HepG2 (cell line): ENCODE measurements around the gene ADSS1. TPM values are rescaled to one million over a fixed set of nuclear protein-coding genes. Genes with fewer than 3 reads are reported as not detected.

Source experiments
- ATAC-seq: fragments of 200-7000 bp; cut with Tn5 transposase; 3 replicates; pipeline ENCODE4 v1.9.1; 2020; ENCODE audit warnings: mild to moderate bottlenecking, moderate library complexity
- BruUV-seq: library from RNA; stranded (reverse); fragments of 400-500 nt; replicated peaks from 2 replicates; lab custom pipeline; 2021; lab: Mats Ljungman, UMichigan
- CTCF ChIA-PET: fragments of 300-600 bp; formaldehyde crosslinking; extraction: SDS; loops from one replicate; lab custom pipeline; 2021; ENCODE audit warnings: low total read pairs, inconsistent platforms, low intra/inter-chr PET ratio; lab: Yijun Ruan, JAX
- POLR2A ChIA-PET: fragments of 350-600 bp; sonication (Branson Sonifier 250); formaldehyde crosslinking; loops from one replicate; lab custom pipeline; 2020; ENCODE audit warnings: antibody characterized with exemption, inconsistent platforms; lab: Yijun Ruan, JAX
- DNase-seq: peaks from one replicate; pipeline ENCODE4 v3.0.0-alpha.2; 2015; ENCODE audit warnings: low spot score
- FAIRE-seq: peaks from 3 replicates; lab custom pipeline; 2011; peaks lifted over from hg19 to GRCh38; lab: Jason Lieb, UNC
- H2AFZ ChIP-seq: one replicate; pipeline ENCODE4 v1.6.1; 2011; ENCODE audit warnings: low read length, inconsistent platforms
- H3K27ac ChIP-seq: fragments of 300-600 bp; 3 replicates; pipeline ENCODE4 v1.8.0; 2011; ENCODE audit warnings: mixed run types, mild to moderate bottlenecking, mixed read lengths, low read length, inconsistent platforms; ENCODE audit not compliant: insufficient read depth; ENCODE audit errors: extremely low read length
- H3K27me3 ChIP-seq, 2 experiments: fragments of 200-600 bp in 1 of 2; 2 replicates in 1 of 2; 3 replicates in 1 of 2; pipeline versions ENCODE4 v1.6.0 to v1.8.0; 2011; ENCODE audit warnings: low read length in 2 of 2, mild to moderate bottlenecking in 2 of 2, moderate library complexity in 2 of 2, inconsistent platforms in 1 of 2; ENCODE audit not compliant: insufficient read depth in 2 of 2, control insufficient read depth in 1 of 2
- H3K36me3 ChIP-seq, 2 experiments: fragments of 200-600 bp in 1 of 2; replicated peaks in 1 of 2; 2 replicates in 1 of 2; 3 replicates in 1 of 2; pipeline versions ENCODE4 v1.5.1 to v1.8.0; 2011; ENCODE audit warnings: low read length in 2 of 2, inconsistent platforms in 1 of 2; ENCODE audit not compliant: insufficient read depth in 2 of 2, control insufficient read depth in 1 of 2
- H3K4me1 ChIP-seq: 2 replicates; pipeline ENCODE4 v1.5.1; 2012; ENCODE audit warnings: low read length, inconsistent platforms; ENCODE audit not compliant: insufficient read depth
- H3K4me2 ChIP-seq: 2 replicates; pipeline ENCODE4 v1.6.0; 2011; ENCODE audit warnings: low read depth, low read length, inconsistent platforms
- H3K4me3 ChIP-seq, 3 experiments: fragments of 200-600 bp in 1 of 3; sonication (generic), shearing (Covaris generic) in 1 of 3; replicated peaks in 1 of 3; 2 replicates each; pipeline ENCODE4 v1.5.1; 2011 to 2016; ENCODE audit warnings: low read length in 3 of 3, inconsistent platforms in 2 of 3, low read depth in 2 of 3, mild to moderate bottlenecking in 2 of 3, control low read depth in 1 of 3, mixed read lengths in 1 of 3; ENCODE audit not compliant: insufficient read depth in 1 of 3
- H3K79me2 ChIP-seq: one replicate; pipeline ENCODE4 v1.6.1; 2011; ENCODE audit warnings: low read length, inconsistent platforms; ENCODE audit not compliant: insufficient read depth
- H3K9ac ChIP-seq: 2 replicates; pipeline ENCODE4 v1.6.0; 2011; ENCODE audit warnings: mild to moderate bottlenecking, low read depth, low read length, inconsistent platforms; ENCODE audit not compliant: insufficient read depth
- H3K9me3 ChIP-seq: 2 replicates; pipeline ENCODE4 v1.5.1; 2012; ENCODE audit warnings: mild to moderate bottlenecking, low read length
- H4K20me1 ChIP-seq: 2 replicates; pipeline ENCODE4 v1.6.0; 2011; ENCODE audit warnings: inconsistent platforms, mild to moderate bottlenecking, low read length, moderate library complexity; ENCODE audit not compliant: insufficient read depth
- BHLHE40 ChIP-seq: IDR thresholded peaks from 2 replicates; pipeline ENCODE4 v1.6.1; 2011; ENCODE audit warnings: low read length, improper control_type of control experiment
- RCOR2 ChIP-seq: IDR thresholded peaks from 2 replicates; pipeline ENCODE4 v1.6.1; 2016; ENCODE audit warnings: missing biosample characterization, missing genetic modification reagents
- ZNF468 ChIP-seq: sonication (generic); formaldehyde crosslinking; IDR thresholded peaks from 2 replicates; pipeline ENCODE4 v1.8.0; 2022; ENCODE audit warnings: mild to moderate bottlenecking, moderate library complexity, missing genetic modification reagents
- ZNF747 ChIP-seq: sonication (generic); formaldehyde crosslinking; IDR thresholded peaks from 2 replicates; pipeline ENCODE4 v1.8.1; 2023; ENCODE audit warnings: missing genetic modification reagents, mild to moderate bottlenecking, borderline replicate concordance
- ZNF841 ChIP-seq: sonication (generic); formaldehyde crosslinking; IDR thresholded peaks from 2 replicates; pipeline ENCODE4 v1.8.1; 2023; ENCODE audit warnings: missing genetic modification reagents, borderline replicate concordance
- WGBS: methylation state at CpG from one replicate; pipeline ENCODE4 v1.1.6; 2017; ENCODE audit warnings: low lambda C conversion rate; 5-methylcytosine and 5-hydroxymethylcytosine counted together
- in situ Hi-C: cut with HindIII; loops from 2 replicates; pipeline ENCODE4 v1.10.0; 2017; ENCODE audit warnings: low pct_unique_long_range_greater_than_20kb; ENCODE audit not compliant: extremely low pct_ligation_motif_present
- intact Hi-C: fragments of 100-400 bp; cut with micrococcal nuclease; formaldehyde crosslinking; loops from one replicate; pipeline ENCODE4 v1.10.0; 2022; ENCODE audit not compliant: unreplicated experiment
- polyA plus RNA-seq, 8 experiments: library from polyadenylated mRNA; depleted of rRNA in 3 of 8; stranded (reverse) in 7 of 8; unstranded in 1 of 8; fragments of >200 nt; fragmentation: Illumina TruSeq in 4 of 8; extraction: Trizol in 4 of 8; gene quantifications; 2 replicates each; pipeline versions ENCODE4 v1.2.1 to v1.2.3, GENCODE V29; 2011 to 2016; ENCODE audit warnings: low read depth in 4 of 8, missing spikeins in 1 of 8, mixed read lengths in 1 of 8; ENCODE audit not compliant: insufficient read depth in 1 of 8
- total RNA-seq, 5 experiments: library from RNA; depleted of rRNA; stranded (reverse); fragments of >200 nt; fragmentation: Illumina TruSeq; extraction: Trizol; gene quantifications; 2 replicates each; pipeline ENCODE4 v1.2.3, GENCODE V29; 2016; ENCODE audit warnings: low read depth in 1 of 5
- TF ChIP-seq, protein P1 (sequence below): sonication (generic); formaldehyde crosslinking; IDR thresholded peaks from 2 replicates; pipeline ENCODE4 v1.4.0; 2020; ENCODE audit warnings: missing genetic modification reagents

ADSS1 gene
- total and polyA plus RNA-seq, 2 of the 13 experiments (the other 11 are each of a cell fraction or from before 2014, with no cell fraction given), result 1.0 to 36.7 TPM

DNA sequence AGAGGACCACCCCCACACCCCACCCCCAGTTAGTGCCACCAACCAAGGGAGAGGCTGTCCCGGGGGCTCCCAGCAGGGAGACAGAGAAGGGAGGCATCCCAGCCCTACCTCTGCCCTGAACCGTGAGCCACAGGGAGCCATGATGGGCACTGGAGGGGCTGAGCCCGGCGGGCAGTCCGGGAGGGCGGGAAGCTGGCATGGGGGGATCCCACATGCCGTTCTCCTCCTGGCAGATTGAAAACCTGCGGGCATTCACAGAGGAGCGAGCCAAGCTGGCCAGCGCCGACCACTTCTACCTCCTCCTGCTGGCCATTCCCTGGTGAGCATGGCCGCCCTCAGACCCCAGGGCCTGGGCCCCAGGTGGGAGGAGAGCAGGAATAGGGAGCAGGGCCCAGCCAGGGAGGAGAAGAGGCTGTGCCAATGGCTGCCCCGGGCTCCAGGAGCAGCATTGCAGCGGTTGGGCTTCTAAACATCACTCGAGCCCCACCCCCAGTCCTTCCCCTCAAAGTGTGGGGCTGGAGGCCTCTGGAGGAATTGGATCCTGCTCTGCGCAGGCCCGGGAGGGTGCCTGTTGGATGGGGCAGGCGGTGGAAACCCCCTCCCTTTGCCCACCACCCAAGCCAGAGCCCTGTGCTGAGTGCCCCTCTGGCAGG lies 14.5 kb upstream of the ADSS1 start:
- H4K20me1 ChIP-seq, result no peaks in the 10 kb centered on the region
- in situ Hi-C loops (loop anchor here (5.0 kb wide), 1 partner anchor 57 kb away; no protein-coding TSS in a partner anchor), intact Hi-C loops (no loop called here)
- WGBS, result 90% methylated on average over 7 of the region's 18 CpGs
- no peak overlapping the region for H3K27ac ChIP-seq
- no peak for DNase-seq
- no peak for ATAC-seq
- TF ChIP-seq RCOR2 (CRISPR knock-in tag), result no peak
- no peak for TF ChIP-seq BHLHE40
- TF ChIP-seq, protein P1, sequence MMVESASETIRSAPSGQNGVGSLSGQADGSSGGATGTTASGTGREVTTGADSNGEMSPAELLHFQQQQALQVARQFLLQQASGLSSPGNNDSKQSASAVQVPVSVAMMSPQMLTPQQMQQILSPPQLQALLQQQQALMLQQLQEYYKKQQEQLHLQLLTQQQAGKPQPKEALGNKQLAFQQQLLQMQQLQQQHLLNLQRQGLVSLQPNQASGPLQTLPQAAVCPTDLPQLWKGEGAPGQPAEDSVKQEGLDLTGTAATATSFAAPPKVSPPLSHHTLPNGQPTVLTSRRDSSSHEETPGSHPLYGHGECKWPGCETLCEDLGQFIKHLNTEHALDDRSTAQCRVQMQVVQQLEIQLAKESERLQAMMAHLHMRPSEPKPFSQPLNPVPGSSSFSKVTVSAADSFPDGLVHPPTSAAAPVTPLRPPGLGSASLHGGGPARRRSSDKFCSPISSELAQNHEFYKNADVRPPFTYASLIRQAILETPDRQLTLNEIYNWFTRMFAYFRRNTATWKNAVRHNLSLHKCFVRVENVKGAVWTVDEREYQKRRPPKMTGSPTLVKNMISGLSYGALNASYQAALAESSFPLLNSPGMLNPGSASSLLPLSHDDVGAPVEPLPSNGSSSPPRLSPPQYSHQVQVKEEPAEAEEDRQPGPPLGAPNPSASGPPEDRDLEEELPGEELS, result no peak
- no peak for TF ChIP-seq ZNF747 (CRISPR knock-in tag)
- no peak for TF ChIP-seq ZNF841 (CRISPR knock-in tag)
- TF ChIP-seq ZNF468 (CRISPR knock-in tag), result no peak
- no peaks in the 10 kb centered on the region for H3K9me3 ChIP-seq
- no peak overlapping the region for H3K4me3 ChIP-seq
- H3K36me3 ChIP-seq, result peaks cover 15 to 33% of the 10 kb centered on the region in 2 experiments; a peak in 3 of 5 replicates
- no TSS peak for BruUV-seq
- FAIRE-seq, result no peak
- no peak overlapping the region for H3K4me2 ChIP-seq
- H3K79me2 ChIP-seq, result no peaks in the 10 kb centered on the region
- no peaks in the 10 kb centered on the region for H3K27me3 ChIP-seq
- H3K4me1 ChIP-seq, result no peaks in the 10 kb centered on the region
- H2AFZ ChIP-seq, result no peak overlapping the region
- ChIA-PET POLR2A (interaction anchor here (0.6 to 0.9 kb wide), 2 partner anchors 24 to 43 kb away, joined by 3 to 4 read pairs; no protein-coding TSS in a partner anchor), CTCF (interaction anchor here (0.9 to 2.1 kb wide), 4 partner anchors 24 to 61 kb away, joined by 3 to 31 read pairs (median 4); no protein-coding TSS in a partner anchor)
- H3K9ac ChIP-seq, result no peak overlapping the region
